Measurements from ENCODE around the gene JAKMIP2. TPM values are rescaled to one million over a fixed set of nuclear protein-coding genes. Genes with fewer than 3 reads are reported as not detected.

The JAKMIP2 gene
- total RNA-seq, 2 donors from 2014 or later = 2.4 to 4.1 TPM

DNA sequence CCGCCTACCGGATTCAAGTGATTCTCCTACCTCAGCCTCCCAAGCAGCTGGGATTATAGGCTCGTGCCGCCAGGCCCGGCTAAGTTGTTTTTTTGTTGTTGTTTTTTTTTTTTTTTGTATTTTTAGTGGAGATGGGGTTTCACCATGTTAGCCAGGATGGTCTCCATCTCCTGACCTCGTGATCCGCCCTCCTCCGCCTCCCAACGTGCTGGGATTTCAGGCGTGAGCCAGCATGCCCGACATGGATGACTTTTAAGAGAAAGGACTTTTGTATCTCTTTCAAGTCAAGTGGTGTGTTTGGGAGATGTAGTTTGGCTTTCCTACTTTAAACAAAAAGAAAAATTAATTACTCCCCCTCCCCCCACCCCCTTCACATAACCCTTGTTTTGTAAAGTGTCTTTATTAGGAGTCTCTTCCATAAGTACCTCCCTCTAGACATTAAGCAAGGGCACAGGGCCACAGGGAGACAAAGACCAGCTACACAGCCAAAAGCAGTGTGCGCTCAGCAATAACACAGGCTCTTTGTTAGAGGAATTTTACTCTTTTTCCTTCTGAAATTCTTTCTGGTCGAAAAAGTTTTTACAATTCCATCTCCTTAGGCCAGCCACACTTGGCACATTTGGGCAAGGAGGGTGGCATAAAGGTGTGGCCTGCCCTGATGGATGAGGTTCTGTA, 31.2 kb downstream of the JAKMIP2 start:
- DNase-seq = no peak
- no peak overlapping the region for H3K4me3 Mint-ChIP-seq
- no peaks in the 10 kb centered on the region for H3K27me3 Mint-ChIP-seq
- no peak overlapping the region for H3K27ac Mint-ChIP-seq
- no peaks in the 10 kb centered on the region for H3K9me3 ChIP-seq (ENCODE audit: control insufficient read depth, low read length, poor library complexity, severe bottlenecking)
- H3K4me1 Mint-ChIP-seq = no peaks in the 10 kb centered on the region
- no peaks in the 10 kb centered on the region for H3K36me3 Mint-ChIP-seq (ENCODE audit: low read depth)
- ATAC-seq = no peak

DNA sequence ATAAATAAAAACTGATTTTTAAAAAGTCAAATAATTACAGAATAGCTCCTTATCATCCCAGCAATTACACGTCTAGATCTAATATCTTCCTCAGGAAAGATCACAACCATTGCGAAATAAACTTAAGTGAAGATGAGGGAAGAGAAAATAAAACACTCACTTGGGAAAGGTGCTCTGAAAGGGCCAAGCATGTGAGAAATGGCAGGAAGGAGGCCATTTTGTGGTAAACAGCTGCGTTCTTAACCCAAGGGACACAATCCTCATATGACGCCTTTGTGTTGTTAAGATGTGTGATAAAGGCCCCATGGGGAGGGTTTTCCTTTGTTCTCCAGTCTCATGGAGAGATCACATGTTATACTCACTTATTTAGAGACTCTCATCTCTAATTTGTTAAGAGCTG, 32.5 kb downstream of the JAKMIP2 start:
- ATAC-seq = no peak

DNA sequence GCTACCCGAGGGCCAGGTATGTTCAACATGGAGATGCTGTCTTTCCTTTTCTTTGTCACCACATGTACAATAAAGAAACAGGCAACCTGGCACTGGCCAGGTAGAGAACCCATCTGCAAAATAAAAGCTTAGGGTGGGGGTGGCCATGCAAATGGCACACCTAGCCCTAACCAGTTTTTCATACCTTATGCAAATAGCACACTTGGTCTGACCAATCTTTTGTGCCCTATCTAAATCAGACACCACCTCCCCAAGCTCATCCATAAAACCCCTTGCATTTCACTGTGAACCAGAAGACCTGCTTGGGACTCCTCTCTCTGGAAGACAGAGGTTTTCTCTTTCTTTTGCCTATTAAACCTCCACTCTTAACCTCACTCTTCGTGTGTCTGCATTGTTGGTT, 33.9 kb downstream of the JAKMIP2 start:
- ATAC-seq = no peak
- no peak overlapping the region for H3K4me3 Mint-ChIP-seq
- H3K36me3 Mint-ChIP-seq (ENCODE audit: low read depth) = peaks cover 2% of the 10 kb centered on the region
- no peak overlapping the region for H3K27ac Mint-ChIP-seq
- no peaks in the 10 kb centered on the region for H3K9me3 ChIP-seq (ENCODE audit: control insufficient read depth, low read length, poor library complexity, severe bottlenecking)
- H3K27me3 Mint-ChIP-seq = no peaks in the 10 kb centered on the region
- peaks cover 3% of the 10 kb centered on the region for H3K4me1 Mint-ChIP-seq
- no peak for DNase-seq

More for the DNA sequence above, 32.5 kb downstream of the JAKMIP2 start:
- H3K9me3 ChIP-seq (ENCODE audit: control insufficient read depth, low read length, poor library complexity, severe bottlenecking) = no peaks in the 10 kb centered on the region
- Mint-ChIP-seq H3K4me1 (peaks cover 3% of the 10 kb centered on the region), H3K36me3 (ENCODE audit: low read depth) (no peaks in the 10 kb centered on the region), H3K27ac (no peak overlapping the region), H3K4me3 (no peak overlapping the region), H3K27me3 (no peaks in the 10 kb centered on the region)
- no peak for DNase-seq

DNA sequence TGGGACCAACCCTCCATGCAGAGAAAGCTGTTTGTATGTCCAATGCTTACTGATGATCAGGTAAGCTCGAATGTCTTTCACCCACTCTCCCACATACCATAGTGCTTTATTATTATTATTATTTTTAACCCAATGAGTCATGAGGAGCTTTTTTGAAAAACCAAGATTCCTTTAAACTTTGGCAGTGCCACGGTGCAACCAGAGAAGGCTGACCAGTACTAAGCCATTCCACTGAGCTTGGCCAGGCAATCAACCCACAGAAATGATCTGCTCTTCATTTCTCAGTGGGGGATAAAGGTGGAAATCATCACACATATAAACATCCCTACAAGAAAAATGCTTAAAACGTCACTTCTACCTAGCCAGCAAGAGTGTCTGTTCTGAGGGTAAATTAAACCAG, 35.5 kb downstream of the JAKMIP2 start:
- H3K4me1 Mint-ChIP-seq = peaks cover 3% of the 10 kb centered on the region
- no peak overlapping the region for H3K27ac Mint-ChIP-seq
- no peaks in the 10 kb centered on the region for H3K9me3 ChIP-seq (ENCODE audit: control insufficient read depth, low read length, poor library complexity, severe bottlenecking)
- peaks cover 2% of the 10 kb centered on the region for H3K36me3 Mint-ChIP-seq (ENCODE audit: low read depth)
- DNase-seq = no peak
- no peak overlapping the region for H3K4me3 Mint-ChIP-seq
- ATAC-seq = no peak
- H3K27me3 Mint-ChIP-seq = no peaks in the 10 kb centered on the region

DNA sequence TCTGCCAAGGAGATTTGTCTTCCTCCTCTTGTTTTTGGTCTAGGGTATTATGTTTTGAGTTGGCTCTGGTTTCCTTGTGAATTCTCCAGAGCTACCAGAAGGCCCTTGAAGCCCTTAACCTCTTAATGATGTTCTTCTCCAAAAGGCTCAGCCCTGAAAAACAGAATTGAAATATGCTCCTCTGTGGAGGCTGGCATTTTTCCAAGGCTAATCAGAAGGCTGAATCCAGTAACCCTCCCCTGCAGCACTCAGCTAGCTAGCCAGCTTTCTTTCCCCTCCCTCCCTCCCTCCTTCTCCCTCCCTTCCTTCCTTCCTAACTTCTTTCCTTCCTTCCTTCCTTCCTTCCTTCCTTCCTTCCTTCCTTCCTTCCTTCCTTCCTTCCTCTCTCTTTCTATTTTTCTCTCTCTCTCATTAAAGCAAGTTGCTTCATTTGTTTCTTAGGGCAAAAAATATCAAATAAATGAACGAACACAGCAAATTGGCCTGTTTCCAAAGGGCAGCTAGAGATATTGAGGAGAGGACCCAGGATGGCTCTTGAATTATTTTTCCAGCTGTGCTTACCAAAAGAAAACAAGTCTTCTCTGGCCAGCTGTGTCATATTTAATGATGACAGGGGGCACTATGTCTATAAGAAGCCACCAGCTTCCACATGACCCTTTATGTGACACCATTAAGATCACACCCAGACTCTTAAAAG, 38.7 kb downstream of the JAKMIP2 start:
- no peaks in the 10 kb centered on the region for H3K9me3 ChIP-seq (ENCODE audit: control insufficient read depth, low read length, poor library complexity, severe bottlenecking)
- H3K27ac Mint-ChIP-seq = no peak overlapping the region
- no peaks in the 10 kb centered on the region for H3K27me3 Mint-ChIP-seq
- H3K36me3 Mint-ChIP-seq (ENCODE audit: low read depth) = peaks cover 2% of the 10 kb centered on the region
- H3K4me3 Mint-ChIP-seq = no peak overlapping the region
- H3K4me1 Mint-ChIP-seq = peaks cover 3% of the 10 kb centered on the region
- ATAC-seq (no peak), DNase-seq (no peak)

DNA sequence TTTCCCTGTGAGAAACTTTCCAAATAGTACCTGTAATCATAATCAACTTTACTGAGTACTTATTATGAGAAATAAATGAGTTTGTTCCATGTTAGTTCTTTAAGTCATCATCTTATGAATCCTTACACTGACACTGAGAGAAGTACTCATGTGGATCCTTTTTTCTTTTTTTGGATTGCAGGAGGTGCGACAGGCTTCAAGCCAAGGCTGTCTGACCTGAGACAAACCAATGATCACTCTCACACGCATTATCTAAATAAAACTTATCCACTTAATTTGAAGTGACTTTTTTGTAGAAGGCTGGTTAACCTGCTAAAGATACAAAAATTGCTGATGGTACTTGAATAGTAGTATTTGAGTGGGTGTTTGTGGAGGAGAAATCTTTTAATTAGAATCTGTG, 39.5 kb downstream of the JAKMIP2 start:
- Mint-ChIP-seq H3K4me3 (no peak overlapping the region), H3K4me1 (peaks cover 3% of the 10 kb centered on the region), H3K27me3 (no peaks in the 10 kb centered on the region), H3K36me3 (ENCODE audit: low read depth) (peaks cover 2% of the 10 kb centered on the region), H3K27ac (no peak overlapping the region)
- no peaks in the 10 kb centered on the region for H3K9me3 ChIP-seq (ENCODE audit: control insufficient read depth, low read length, poor library complexity, severe bottlenecking)
- ATAC-seq (no peak), DNase-seq (no peak)

DNA sequence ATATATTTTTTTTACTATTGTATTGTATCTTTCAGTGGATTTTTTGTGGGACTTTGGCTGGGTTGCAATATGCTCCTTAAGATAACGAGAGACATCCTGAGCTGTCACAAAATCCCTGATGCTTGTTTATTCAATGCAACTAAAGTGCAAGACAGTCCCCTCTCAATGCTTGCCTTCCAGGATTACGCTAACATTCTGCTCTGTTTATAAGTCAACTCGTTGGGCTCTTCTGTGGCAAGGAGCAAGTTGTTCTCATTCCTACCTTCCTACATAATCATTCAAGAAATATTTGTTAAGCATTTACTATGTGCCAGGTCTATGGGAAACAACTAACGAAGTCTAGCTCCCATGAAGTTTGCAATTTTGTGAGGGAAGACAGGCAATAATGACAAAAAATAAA, 40.4 kb downstream of the JAKMIP2 start:
- Mint-ChIP-seq H3K36me3 (ENCODE audit: low read depth) (peaks cover 2% of the 10 kb centered on the region), H3K4me3 (no peak overlapping the region), H3K4me1 (peaks cover 3% of the 10 kb centered on the region)

DNA sequence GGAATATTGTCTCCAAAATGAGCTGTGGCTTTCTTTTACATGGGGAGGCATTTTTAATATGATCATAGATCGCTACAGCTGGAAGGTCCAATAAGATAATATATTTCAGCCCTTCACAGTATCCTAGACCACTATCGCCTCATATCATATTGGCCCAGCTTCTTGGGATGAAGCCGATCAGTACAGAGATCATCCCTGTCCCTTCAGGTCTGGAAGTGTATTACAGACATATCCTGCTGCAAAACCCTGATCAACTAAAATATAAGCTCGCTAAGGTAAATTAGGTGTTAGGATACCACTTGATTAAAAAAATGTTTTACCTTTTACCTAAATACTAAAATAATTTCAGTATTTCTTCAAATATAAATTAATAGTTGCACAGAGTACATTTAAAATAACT, 41.7 kb downstream of the JAKMIP2 start:
- no peaks in the 10 kb centered on the region for H3K9me3 ChIP-seq (ENCODE audit: control insufficient read depth, low read length, poor library complexity, severe bottlenecking)
- Mint-ChIP-seq H3K4me1 (peaks cover 3% of the 10 kb centered on the region), H3K27ac (no peak overlapping the region), H3K27me3 (no peaks in the 10 kb centered on the region), H3K4me3 (no peak overlapping the region), H3K36me3 (ENCODE audit: low read depth) (peaks cover 2% of the 10 kb centered on the region)
- ATAC-seq (no peak), DNase-seq (no peak)

More for the DNA sequence above, 40.4 kb downstream of the JAKMIP2 start:
- no peak for DNase-seq
- no peak overlapping the region for H3K27ac Mint-ChIP-seq
- no peaks in the 10 kb centered on the region for H3K27me3 Mint-ChIP-seq
- no peak for ATAC-seq
- no peaks in the 10 kb centered on the region for H3K9me3 ChIP-seq (ENCODE audit: control insufficient read depth, low read length, poor library complexity, severe bottlenecking)

DNA sequence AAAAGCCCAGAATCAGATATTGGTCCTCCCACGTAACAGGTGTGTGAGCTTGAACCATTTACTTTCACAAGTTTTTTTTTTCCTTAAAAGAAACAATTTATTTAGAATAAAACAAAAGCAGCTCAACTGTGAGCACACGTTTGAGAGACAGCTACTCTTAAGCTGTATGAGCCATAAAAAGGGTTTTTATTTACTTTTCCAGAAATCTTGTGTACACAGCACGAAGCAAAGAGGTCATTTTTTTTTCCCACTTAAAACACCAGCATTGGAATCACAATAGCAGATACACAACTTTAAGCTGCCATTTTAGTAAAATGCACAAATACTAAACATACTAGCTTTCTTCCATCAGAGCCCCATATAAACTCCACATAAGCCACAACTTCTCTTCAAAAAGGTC, 44.6 kb downstream of the JAKMIP2 start:
- no peaks in the 10 kb centered on the region for H3K27me3 Mint-ChIP-seq
- no peak overlapping the region for H3K4me3 Mint-ChIP-seq
- H3K27ac Mint-ChIP-seq = no peak overlapping the region
- H3K36me3 Mint-ChIP-seq (ENCODE audit: low read depth) = no peaks in the 10 kb centered on the region
- no peak for ATAC-seq
- DNase-seq = no peak
- H3K9me3 ChIP-seq (ENCODE audit: control insufficient read depth, low read length, poor library complexity, severe bottlenecking) = no peaks in the 10 kb centered on the region
- H3K4me1 Mint-ChIP-seq = no peaks in the 10 kb centered on the region

DNA sequence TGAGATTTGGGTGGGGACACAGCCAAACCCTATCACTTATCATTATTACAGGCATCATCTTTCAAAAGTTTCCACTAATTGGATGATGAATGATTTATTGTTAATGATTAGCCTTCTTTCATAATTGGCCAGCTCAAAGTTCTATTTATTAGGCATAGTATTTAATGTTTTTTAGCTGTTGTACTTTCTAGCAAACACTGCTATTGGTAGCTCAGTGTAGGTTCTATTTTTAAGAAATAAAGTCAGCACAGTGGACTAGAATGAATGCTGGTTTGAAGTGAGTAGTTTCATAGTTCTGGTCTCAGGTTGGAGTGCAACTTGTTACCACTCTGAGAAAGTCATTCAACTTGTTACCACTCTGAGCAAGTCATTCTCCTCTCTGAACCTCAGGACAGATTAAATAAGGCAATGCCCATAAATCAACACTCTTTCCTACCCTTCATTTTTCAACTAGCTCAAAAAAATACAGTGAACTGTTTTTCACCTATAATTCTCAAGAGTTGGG, 46.9 kb downstream of the JAKMIP2 start:
- Mint-ChIP-seq H3K4me3 (no peak overlapping the region), H3K27ac (no peak overlapping the region)

DNA sequence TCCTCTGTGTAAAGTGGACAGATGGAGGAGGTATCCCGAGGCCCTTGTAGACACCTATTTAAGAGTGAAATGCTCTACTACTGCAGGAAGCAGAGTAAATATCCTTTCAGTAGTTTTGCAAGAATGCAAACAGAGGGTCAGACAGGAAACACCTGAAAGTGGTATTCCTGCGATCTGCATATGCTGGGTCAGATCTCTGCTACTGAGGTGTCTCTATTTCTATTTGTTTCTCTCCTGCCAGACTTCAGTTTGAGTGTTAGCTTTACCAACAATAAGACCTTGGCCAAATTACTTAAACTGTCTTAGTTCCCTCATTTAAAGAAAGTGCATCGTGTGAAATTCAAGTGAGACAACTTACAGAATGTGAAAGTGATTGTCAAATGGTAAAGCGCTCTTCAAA, 47.6 kb downstream of the JAKMIP2 start:
- no peaks in the 10 kb centered on the region for H3K27me3 Mint-ChIP-seq
- H3K4me1 Mint-ChIP-seq = no peaks in the 10 kb centered on the region
- DNase-seq (no peak), ATAC-seq (no peak)
- H3K9me3 ChIP-seq (ENCODE audit: control insufficient read depth, low read length, poor library complexity, severe bottlenecking) = no peaks in the 10 kb centered on the region
- no peak overlapping the region for H3K4me3 Mint-ChIP-seq
- H3K27ac Mint-ChIP-seq = no peak overlapping the region
- H3K36me3 Mint-ChIP-seq (ENCODE audit: low read depth) = no peaks in the 10 kb centered on the region

More for the DNA sequence above, 46.9 kb downstream of the JAKMIP2 start:
- Mint-ChIP-seq H3K27me3 (no peaks in the 10 kb centered on the region), H3K4me1 (no peaks in the 10 kb centered on the region), H3K36me3 (ENCODE audit: low read depth) (no peaks in the 10 kb centered on the region)
- no peaks in the 10 kb centered on the region for H3K9me3 ChIP-seq (ENCODE audit: control insufficient read depth, low read length, poor library complexity, severe bottlenecking)
- ATAC-seq (no peak), DNase-seq (no peak)

DNA sequence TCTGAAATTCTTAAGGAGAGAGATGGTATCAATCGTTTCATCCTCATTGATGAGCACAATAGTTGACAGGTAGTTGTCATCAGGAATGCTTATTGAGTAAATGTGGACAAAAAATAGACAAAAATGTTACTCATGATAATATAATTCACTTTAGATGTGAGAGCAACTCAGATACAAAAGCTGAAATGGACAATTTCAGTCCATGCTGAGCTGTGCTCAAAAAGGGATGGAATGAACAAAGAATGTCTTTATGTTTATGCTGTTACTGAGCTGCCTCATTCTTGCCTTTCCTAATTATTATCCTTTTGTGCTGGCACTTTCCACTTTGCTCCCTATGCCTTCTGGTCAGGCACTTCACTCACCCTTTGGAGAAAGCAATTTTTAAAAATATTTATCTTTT, 49.5 kb downstream of the JAKMIP2 start:
- no peak for ATAC-seq
- no peak for DNase-seq
- H3K36me3 Mint-ChIP-seq (ENCODE audit: low read depth) = peaks cover 3% of the 10 kb centered on the region
- H3K27me3 Mint-ChIP-seq = no peaks in the 10 kb centered on the region
- no peak overlapping the region for H3K27ac Mint-ChIP-seq
- H3K4me1 Mint-ChIP-seq = no peaks in the 10 kb centered on the region
- no peak overlapping the region for H3K4me3 Mint-ChIP-seq
- no peaks in the 10 kb centered on the region for H3K9me3 ChIP-seq (ENCODE audit: control insufficient read depth, low read length, poor library complexity, severe bottlenecking)

DNA sequence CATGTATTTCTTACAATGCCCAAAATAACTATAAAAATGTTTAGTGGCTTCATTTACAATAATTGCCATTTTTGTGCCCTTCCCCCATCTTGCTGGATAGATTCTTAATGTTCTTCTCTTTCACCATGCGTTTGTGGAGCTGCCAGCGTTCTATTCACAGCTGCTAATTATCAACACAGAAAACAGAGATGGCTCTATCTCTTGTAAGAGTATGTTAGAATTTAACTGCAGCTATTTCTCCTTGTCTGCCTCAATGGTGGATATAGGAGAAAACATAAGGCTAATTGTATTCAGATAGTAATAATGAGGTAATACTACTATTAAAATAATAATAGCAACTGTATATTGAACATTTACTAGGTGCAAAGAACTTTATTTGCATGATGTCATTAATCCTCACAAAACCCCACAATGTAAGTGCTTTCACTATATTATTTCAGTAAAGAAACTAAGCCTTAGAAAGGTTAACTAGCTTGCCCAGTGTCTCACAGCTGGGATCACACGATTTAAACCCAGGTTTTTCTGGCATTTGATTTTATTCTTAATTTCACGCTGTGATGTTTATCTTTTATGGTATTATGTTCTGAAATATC, 50.1 kb downstream of the JAKMIP2 start:
- Mint-ChIP-seq H3K36me3 (ENCODE audit: low read depth) (peaks cover 4% of the 10 kb centered on the region), H3K4me1 (no peaks in the 10 kb centered on the region), H3K4me3 (no peak overlapping the region), H3K27me3 (no peaks in the 10 kb centered on the region), H3K27ac (no peak overlapping the region)
- no peaks in the 10 kb centered on the region for H3K9me3 ChIP-seq (ENCODE audit: control insufficient read depth, low read length, poor library complexity, severe bottlenecking)
- ATAC-seq (no peak), DNase-seq (no peak)
